Upper lobe of right lung (tissue), 1 donor: ENCODE results near the gene WWOX. TPM values are rescaled to one million over a fixed set of nuclear protein-coding genes. Genes with fewer than 3 reads are reported as not detected.

ENCODE experiments used
- ATAC-seq: fragments of 200-7000 bp; cut with Tn5 transposase; one replicate; pipeline ENCODE4 v1.9.1; 2020; ENCODE audit warnings: mild to moderate bottlenecking, moderate library complexity
- DNase-seq: peaks from one replicate; pipeline ENCODE4 v3.0.0-alpha.2; 2020
- H3K27ac ChIP-seq: fragments of 200-600 bp; one replicate; pipeline ENCODE4 v1.8.0; 2022
- H3K27me3 ChIP-seq: fragments of 200-600 bp; one replicate; pipeline ENCODE4 v1.8.0; 2022; ENCODE audit warnings: mild to moderate bottlenecking
- H3K36me3 ChIP-seq: fragments of 200-600 bp; one replicate; pipeline ENCODE4 v1.8.0; 2022
- H3K4me1 ChIP-seq: fragments of 200-600 bp; one replicate; pipeline ENCODE4 v1.8.0; 2022
- H3K4me3 ChIP-seq: fragments of 200-600 bp; one replicate; pipeline ENCODE4 v1.8.0; 2022; ENCODE audit warnings: mild to moderate bottlenecking
- H3K9me3 ChIP-seq: fragments of 200-600 bp; one replicate; pipeline ENCODE4 v1.8.0; 2022
- CTCF ChIP-seq: fragments of 200-600 bp; IDR thresholded peaks from one replicate; pipeline ENCODE4 v1.8.0; 2022; ENCODE audit warnings: antibody characterized with exemption
- intact Hi-C: fragments of 100-400 bp; cut with DNase I; formaldehyde crosslinking; loops from one replicate; pipeline ENCODE4 v1.11.0; 2022
- total RNA-seq: library from RNA; stranded (reverse); fragmentation: NEBNext Ultra II Directional; extraction: Animal tissue kit (Norgen Biotek cat#: 25700); gene quantifications from one replicate; pipeline ENCODE4 v1.2.1, GENCODE V29; 2021
- donor health status: DM: no; HTN: yes; CAD: no; lungs with severe emphysema.

Gene WWOX
- total RNA-seq, 1 donor from 2014 or later, result 17.0 TPM

- TF ChIP-seq CTCF, result no peak
- DNase-seq, result no peak
- Histone ChIP-seq H3K4me1 (peaks cover 9% of the 10 kb centered on the region), H3K27me3 (no peaks in the 10 kb centered on the region), H3K27ac (no peak overlapping the region), H3K36me3 (no peaks in the 10 kb centered on the region), H3K9me3 (no peaks in the 10 kb centered on the region), H3K4me3 (no peak overlapping the region)
- no peak for ATAC-seq
- intact Hi-C loops, result no loop called here
Measured at GRCh38 chr16:78291604-78292003, 192.2 kb downstream of the WWOX start.

GRCh38 chr16:78292086-78292843, 192.8 kb downstream of the WWOX start:
- Histone ChIP-seq H3K4me3 (no peak overlapping the region), H3K27ac (no peak overlapping the region), H3K36me3 (no peaks in the 10 kb centered on the region), H3K4me1 (peaks cover 9% of the 10 kb centered on the region), H3K9me3 (no peaks in the 10 kb centered on the region), H3K27me3 (no peaks in the 10 kb centered on the region)
- TF ChIP-seq CTCF, result no peak
- intact Hi-C loops, result no loop called here
- no peak for DNase-seq
- ATAC-seq, result no peak

- intact Hi-C loops, result no loop called here
- Histone ChIP-seq H3K4me3 (no peak overlapping the region), H3K4me1 (peaks cover 9% of the 10 kb centered on the region), H3K27me3 (no peaks in the 10 kb centered on the region), H3K9me3 (no peaks in the 10 kb centered on the region), H3K27ac (no peak overlapping the region), H3K36me3 (no peaks in the 10 kb centered on the region)
- DNase-seq, result no peak
- no peak for TF ChIP-seq CTCF
- ATAC-seq, result peak; percentile 87
Measured at GRCh38 chr16:78292844-78293380, 193.5 kb downstream of the WWOX start.

- Histone ChIP-seq H3K27ac (no peak overlapping the region), H3K27me3 (no peaks in the 10 kb centered on the region), H3K4me3 (no peak overlapping the region), H3K4me1 (peaks cover 9% of the 10 kb centered on the region), H3K36me3 (no peaks in the 10 kb centered on the region), H3K9me3 (no peaks in the 10 kb centered on the region)
- intact Hi-C loops, result no loop called here
- DNase-seq (no peak), ATAC-seq (no peak)
- TF ChIP-seq CTCF, result no peak
Measured at GRCh38 chr16:78294538-78295225, 195.2 kb downstream of the WWOX start.

- Histone ChIP-seq H3K4me1 (peaks cover 9% of the 10 kb centered on the region), H3K4me3 (no peak overlapping the region), H3K27me3 (no peaks in the 10 kb centered on the region), H3K27ac (no peak overlapping the region), H3K9me3 (no peaks in the 10 kb centered on the region), H3K36me3 (no peaks in the 10 kb centered on the region)
- ATAC-seq, result no peak
- TF ChIP-seq CTCF, result no peak
- intact Hi-C loops, result no loop called here
- no peak for DNase-seq
Measured at GRCh38 chr16:78297066-78297666, 197.7 kb downstream of the WWOX start.
